Tibial nerve (tissue), 4 donors: ENCODE results near the gene SMARCAD1.

Experiments
- EP300 ChIP-seq, 2 donors: sonication (generic); formaldehyde crosslinking; IDR thresholded peaks; one replicate each; pipeline ENCODE4 v1.6.1; 2017; ENCODE audit warnings: antibody characterized with exemption in 2 of 2, mild to moderate bottlenecking in 1 of 2
- POLR2A ChIP-seq, 2 donors: fragments of 450-650 bp; IDR thresholded peaks; one replicate each; pipeline ENCODE4 v1.6.1; 2017; ENCODE audit warnings: antibody characterized with exemption in 2 of 2, mild to moderate bottlenecking in 2 of 2, moderate library complexity in 2 of 2
- TF ChIP-seq, protein P1 (sequence below), 5 experiments: fragments of 200-600 bp in 3 of 5; fragments of 450-650 bp in 2 of 5; sonication (generic) in 3 of 5; IDR thresholded peaks; one replicate each; pipeline ENCODE4 v1.5.1; 2016 to 2019; ENCODE audit warnings: antibody characterized with exemption in 5 of 5, mild to moderate bottlenecking in 3 of 5, moderate library complexity in 2 of 5

GRCh38 chr4:94219402-94219801 is 11.7 kb downstream of the SMARCAD1 start:
- TF ChIP-seq, protein P1, sequence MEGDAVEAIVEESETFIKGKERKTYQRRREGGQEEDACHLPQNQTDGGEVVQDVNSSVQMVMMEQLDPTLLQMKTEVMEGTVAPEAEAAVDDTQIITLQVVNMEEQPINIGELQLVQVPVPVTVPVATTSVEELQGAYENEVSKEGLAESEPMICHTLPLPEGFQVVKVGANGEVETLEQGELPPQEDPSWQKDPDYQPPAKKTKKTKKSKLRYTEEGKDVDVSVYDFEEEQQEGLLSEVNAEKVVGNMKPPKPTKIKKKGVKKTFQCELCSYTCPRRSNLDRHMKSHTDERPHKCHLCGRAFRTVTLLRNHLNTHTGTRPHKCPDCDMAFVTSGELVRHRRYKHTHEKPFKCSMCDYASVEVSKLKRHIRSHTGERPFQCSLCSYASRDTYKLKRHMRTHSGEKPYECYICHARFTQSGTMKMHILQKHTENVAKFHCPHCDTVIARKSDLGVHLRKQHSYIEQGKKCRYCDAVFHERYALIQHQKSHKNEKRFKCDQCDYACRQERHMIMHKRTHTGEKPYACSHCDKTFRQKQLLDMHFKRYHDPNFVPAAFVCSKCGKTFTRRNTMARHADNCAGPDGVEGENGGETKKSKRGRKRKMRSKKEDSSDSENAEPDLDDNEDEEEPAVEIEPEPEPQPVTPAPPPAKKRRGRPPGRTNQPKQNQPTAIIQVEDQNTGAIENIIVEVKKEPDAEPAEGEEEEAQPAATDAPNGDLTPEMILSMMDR (IDR thresholded peaks at IDR 0.05) = no peak
- TF ChIP-seq POLR2A (IDR thresholded peaks at IDR 0.05) (no peak), EP300 (IDR thresholded peaks at IDR 0.05) (no peak)
